A375 (cell line): ENCODE data around the gene KRTAP6-3. TPM values are rescaled to one million over a fixed set of nuclear protein-coding genes. Genes with fewer than 3 reads are reported as not detected.

Experiments used
- small RNA-seq: library from RNA; depleted of rRNA; stranded (forward); fragments of <200 nt; gene quantifications from one replicate; pipeline ENCODE3, GENCODE V24; 2014
- total RNA-seq: library from RNA; depleted of rRNA; stranded (reverse); fragments of >200 nt; shearing (Covaris generic); gene quantifications from 2 replicates; pipeline ENCODE4 v1.2.3, GENCODE V29; 2014; rRNA removed

Gene KRTAP6-3, protein sequence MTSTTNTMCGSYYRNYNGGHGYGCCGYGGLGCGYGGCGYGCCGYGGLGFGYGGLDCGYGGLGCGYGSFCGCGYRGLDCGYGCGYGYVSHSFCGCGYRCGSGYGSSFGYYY
- not detected in 2 replicates for total RNA-seq

DNA sequence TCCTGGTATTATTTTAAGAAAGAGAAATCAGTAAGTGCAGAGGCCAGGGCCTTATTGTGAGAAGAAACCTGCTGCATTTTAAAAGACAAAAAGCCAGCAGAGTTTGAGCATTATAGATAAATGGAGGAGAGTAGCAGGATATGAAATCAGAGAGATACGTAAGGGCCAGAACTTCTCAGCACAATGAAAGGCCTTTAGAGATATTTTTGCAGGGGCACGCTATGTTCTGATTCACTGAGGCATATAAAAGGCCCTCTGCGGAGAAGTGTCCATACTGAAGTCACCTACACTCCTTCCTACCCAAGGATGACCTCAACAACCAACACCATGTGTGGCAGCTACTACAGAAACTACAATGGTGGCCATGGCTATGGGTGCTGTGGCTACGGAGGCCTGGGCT lies at the start of gene KRTAP6-3:
Gene KRTAP6-3 (plus strand): TSS at position 301 of the 400 bp plus-strand sequence. CDS start 6 bp downstream, at position 307.

DNA sequence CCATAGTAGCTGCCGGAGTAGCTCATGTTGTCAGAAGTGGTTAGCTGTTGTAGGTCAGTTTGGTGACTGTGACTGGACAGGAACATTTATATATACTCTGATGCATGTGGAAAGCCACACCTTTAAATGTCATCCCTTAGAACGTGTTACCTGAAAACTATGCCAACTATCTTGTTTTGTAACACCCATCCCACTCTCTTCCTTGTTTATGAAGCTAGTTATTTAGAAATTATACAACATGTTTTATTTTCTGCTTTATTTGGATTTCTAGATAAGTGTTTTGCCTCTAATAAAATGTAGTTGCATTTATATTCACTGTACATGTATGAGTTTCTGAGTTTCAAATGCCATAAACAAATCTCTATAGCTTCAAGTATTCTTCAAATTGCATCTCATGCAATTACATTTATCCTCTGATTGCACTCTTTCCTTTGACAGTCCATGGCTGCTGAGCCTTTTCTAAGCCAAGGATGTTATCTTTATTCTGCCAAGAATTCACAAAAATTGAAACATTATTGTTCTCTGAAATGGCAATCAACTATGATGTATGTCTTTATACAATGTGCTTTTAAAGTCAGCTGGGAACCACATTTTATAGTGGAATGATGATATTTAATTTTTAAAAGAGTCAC lies 30.9 kb upstream of the KRTAP6-3 start, which contains the start of gene KRTAP19-7:
Gene KRTAP19-7 (minus strand): TSS at position 51 of the 632 bp plus-strand sequence. CDS start 25 bp downstream, at position 26.

DNA sequence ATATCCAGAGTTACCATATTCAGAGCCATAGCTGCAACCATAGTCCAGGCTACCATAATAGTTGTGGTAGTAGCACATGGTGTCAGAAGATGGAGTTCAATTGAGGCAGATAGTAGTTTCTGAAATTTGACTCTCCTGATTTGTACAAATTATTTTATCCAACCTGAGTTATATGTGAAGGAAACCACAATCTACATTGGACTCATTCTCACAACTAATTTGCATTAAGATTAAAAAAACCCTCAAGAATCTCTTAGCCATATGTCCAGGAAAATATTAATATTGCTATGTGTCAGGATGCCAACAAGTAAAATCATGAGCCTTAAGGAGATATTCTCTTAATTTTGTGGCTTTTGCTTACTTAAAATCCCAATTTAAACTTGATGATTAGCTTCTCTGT lies 1.9 kb upstream of the KRTAP6-3 start, which contains the start of gene KRTAP22-2:
Gene KRTAP22-2 (minus strand): TSS at position 101 of the 400 bp plus-strand sequence.

DNA sequence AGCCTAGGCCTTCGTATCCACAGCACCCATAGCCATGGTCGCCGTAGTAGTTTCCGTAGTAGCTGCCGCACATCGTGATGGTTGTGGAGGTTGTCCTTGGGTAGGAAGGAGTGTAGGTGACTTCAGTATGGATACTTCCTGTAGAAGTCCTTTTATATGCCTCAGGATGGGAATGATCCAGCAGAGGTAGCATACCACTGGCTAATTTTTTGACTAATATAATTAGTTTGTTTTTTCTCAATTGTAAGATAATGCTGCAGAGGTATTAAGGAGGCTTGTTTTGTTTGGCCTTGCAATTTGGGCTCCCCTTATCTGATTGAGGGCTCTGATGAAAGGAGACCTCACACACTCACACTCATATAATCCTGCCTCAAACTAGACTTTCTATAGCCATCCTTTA lies 6.6 kb downstream of the KRTAP6-3 start, which contains the start of gene KRTAP6-2:
Gene KRTAP6-2 (minus strand): TSS at position 101 of the 400 bp plus-strand sequence. CDS start 28 bp downstream, at position 73.

DNA sequence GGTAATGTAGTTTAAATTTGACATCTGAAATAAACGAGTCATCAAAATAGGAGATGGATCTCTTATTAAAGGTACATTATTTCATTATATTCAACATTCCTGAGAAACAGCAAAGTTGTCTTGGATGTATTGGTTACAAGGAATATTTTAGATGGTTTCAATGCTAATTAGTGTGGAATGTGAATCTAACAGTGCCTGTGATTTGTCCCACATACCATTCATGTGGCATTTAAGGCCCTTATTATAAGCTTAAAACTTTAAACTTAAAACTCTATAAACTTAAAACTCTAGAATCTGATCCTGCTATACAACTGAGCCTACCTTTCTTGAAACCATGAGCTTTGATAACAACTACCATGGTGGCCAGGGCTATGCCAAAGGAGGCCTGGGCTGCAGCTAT lies 8.5 kb downstream of the KRTAP6-3 start, which contains the start of gene KRTAP22-1:
Gene KRTAP22-1 (plus strand): TSS at position 301 of the 400 bp plus-strand sequence.

DNA sequence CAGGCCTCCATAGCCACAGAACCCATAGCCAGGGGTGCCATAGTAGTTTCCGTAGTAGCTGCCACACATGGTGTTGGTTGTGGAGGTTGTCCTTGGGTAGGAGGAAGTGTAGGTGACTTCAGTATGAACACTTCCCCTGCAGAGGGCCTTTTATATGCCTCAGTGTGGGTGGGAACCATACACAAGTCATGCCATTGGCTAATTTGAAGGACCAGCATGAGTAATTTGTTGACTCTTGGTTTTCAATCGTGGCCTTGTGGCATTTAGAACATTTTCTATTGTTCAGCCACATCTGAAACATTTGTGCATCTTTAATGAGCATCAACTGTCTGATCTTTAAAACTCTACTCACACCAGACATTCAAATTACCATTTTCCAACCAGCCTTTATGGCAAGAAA lies 21.6 kb downstream of the KRTAP6-3 start, which contains the start of gene KRTAP6-1:
Gene KRTAP6-1 (minus strand): TSS at position 95 of the 400 bp plus-strand sequence. CDS start 26 bp downstream, at position 69.

DNA sequence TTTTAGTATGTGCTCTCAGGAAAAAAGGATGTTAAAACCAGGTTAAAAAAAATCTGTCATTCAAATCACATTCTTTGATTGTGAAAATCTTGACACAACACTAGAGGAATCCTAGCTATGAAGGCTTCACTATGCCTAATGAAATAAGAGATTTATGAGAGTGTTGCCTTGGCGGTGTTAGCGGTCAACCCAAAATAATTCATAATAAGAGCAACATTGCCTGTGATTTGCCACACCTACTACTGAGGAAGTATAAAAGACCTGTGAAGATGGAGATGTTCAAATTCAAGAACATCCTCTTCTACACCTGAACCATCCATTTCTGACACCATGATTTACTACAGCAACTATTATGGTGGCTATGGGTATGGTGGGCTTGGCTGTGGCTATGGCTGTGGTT lies 23.9 kb downstream of the KRTAP6-3 start, which contains the start of gene KRTAP20-1:
Gene KRTAP20-1 (plus strand): TSS at position 301 of the 400 bp plus-strand sequence. CDS start 30 bp downstream, at position 331.

DNA sequence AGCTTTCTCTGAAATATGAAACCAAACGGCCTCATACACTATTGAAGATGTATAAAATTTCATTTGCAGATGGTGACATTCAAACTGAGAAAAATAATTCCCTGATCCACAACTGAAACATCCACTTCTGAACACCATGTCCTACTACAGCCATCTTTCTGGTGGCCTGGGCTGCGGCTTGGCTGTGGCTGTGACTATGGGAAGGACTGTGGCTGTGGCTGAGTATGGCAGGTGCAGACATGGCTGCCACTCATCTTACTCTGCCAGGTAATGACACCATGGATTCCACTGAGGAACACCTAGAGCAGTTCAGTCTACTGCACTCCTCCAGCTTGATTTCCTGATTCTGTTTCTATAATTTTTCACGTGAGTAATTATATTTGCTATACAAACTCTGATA lies 28.3 kb downstream of the KRTAP6-3 start, which contains the start of gene KRTAP20-4:
Gene KRTAP20-4 (plus strand): TSS at position 106 of the 400 bp plus-strand sequence.

DNA sequence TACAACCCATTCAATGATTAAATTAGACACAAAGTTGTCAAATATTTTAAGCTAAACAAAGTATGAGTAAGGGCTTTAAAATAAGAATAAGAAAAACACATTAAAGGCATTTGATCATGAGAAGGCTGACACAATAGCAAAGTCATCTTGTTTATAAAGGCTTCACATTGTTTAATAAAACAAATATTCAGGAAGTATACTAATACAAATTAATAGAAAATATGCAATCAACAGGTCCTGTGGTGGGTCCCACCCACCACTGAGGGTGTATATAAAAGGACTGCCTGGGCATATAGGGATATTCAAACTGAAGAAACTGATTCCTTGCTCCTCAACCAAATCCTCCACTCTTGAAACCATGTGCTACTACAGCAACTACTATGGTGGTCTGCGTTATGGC lies 42.7 kb downstream of the KRTAP6-3 start, which contains the start of gene KRTAP20-2:
Gene KRTAP20-2 (plus strand): TSS at position 301 of the 400 bp plus-strand sequence. CDS start 58 bp downstream, at position 359.

DNA sequence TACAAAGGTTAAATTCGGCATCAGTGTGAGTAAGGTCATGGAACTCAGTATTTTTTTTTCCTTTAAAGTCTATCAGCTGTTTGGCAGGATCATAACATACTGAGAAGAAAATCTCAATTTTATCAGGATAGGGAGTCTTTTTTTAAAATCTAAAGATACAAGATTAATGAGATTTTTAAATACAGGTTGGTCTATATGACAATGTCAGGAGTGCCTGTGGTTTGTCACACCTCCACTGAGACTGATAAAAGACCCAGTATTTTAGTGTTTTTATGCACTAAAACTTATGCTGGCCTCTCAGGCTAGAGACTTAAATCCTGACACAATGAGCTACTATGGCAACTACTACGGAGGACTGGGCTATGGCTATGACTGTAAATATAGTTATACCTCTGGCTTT lies 50.3 kb downstream of the KRTAP6-3 start, which contains the start of gene KRTAP20-3:
Gene KRTAP20-3 (plus strand): TSS at position 301 of the 400 bp plus-strand sequence.

Small RNAs within 50 kb of the gene (small RNA-seq; reads per million reads assigned to genes)
- gene KRTAP20-1 (not detected), gene KRTAP20-3 (not detected), gene KRTAP20-4 (not detected), gene KRTAP22-1 (not detected), gene KRTAP22-2 (not detected)

Other genes with a start within 250 kb of the KRTAP6-3 start
- gene KRTAP23-1, start 243.8 kb upstream of the KRTAP6-3 start, total RNA-seq = not detected in 2 replicates
- gene KRTAP13-2, start 220.2 kb upstream of the KRTAP6-3 start, total RNA-seq = not detected in 2 replicates
- not detected in 2 replicates for gene KRTAP13-1, start 196.4 kb upstream of the KRTAP6-3 start, total RNA-seq
- gene KRTAP13-3, start 166.5 kb upstream of the KRTAP6-3 start, total RNA-seq = not detected in 2 replicates
- gene KRTAP13-4, start 162.2 kb upstream of the KRTAP6-3 start, total RNA-seq = not detected in 2 replicates
- not detected in 2 replicates for gene KRTAP15-1, start 152.2 kb upstream of the KRTAP6-3 start, total RNA-seq
- not detected in 2 replicates for gene KRTAP19-1, start 112.1 kb upstream of the KRTAP6-3 start, total RNA-seq
- not detected in 2 replicates for gene KRTAP19-2, start 105.0 kb upstream of the KRTAP6-3 start, total RNA-seq
- not detected in 2 replicates for gene KRTAP19-3, start 100.4 kb upstream of the KRTAP6-3 start, total RNA-seq
- gene KRTAP19-4, start 95.3 kb upstream of the KRTAP6-3 start, total RNA-seq = not detected in 2 replicates
- gene KRTAP19-5, start 90.3 kb upstream of the KRTAP6-3 start, total RNA-seq = not detected in 2 replicates
- gene KRTAP19-6, start 50.6 kb upstream of the KRTAP6-3 start, total RNA-seq = not detected in 2 replicates
- gene KRTAP19-7, start 31.1 kb upstream of the KRTAP6-3 start, total RNA-seq = not detected in 2 replicates
- not detected in 2 replicates for gene KRTAP22-2, start 2.0 kb upstream of the KRTAP6-3 start, total RNA-seq
- not detected in 2 replicates for gene KRTAP6-2, start 6.5 kb downstream of the KRTAP6-3 start, total RNA-seq
- not detected in 2 replicates for gene KRTAP22-1, start 8.6 kb downstream of the KRTAP6-3 start, total RNA-seq
- gene KRTAP6-1, start 21.5 kb downstream of the KRTAP6-3 start, total RNA-seq = not detected in 2 replicates
- not detected in 2 replicates for gene KRTAP20-1, start 24.0 kb downstream of the KRTAP6-3 start, total RNA-seq
- gene KRTAP20-4, start 28.2 kb downstream of the KRTAP6-3 start, total RNA-seq = not detected in 2 replicates
- 1.5 TPM in 1 of 2 replicates, not detected in the other for gene KRTAP20-2, start 42.8 kb downstream of the KRTAP6-3 start, total RNA-seq
- gene KRTAP20-3, start 50.4 kb downstream of the KRTAP6-3 start, total RNA-seq = not detected in 2 replicates
- gene KRTAP21-3, start 126.3 kb downstream of the KRTAP6-3 start, total RNA-seq = not detected in 2 replicates
- not detected in 2 replicates for gene KRTAP21-2, start 154.8 kb downstream of the KRTAP6-3 start, total RNA-seq
- not detected in 2 replicates for gene KRTAP21-1, start 163.0 kb downstream of the KRTAP6-3 start, total RNA-seq
- gene KRTAP8-1, start 220.8 kb downstream of the KRTAP6-3 start, total RNA-seq = not detected in 2 replicates
- not detected in 2 replicates for gene KRTAP7-1, start 237.3 kb downstream of the KRTAP6-3 start, total RNA-seq